Fibroblast of mammary gland (primary cell): ENCODE data around the gene TAS2R40.

Experiments
- DNase-seq: peaks from one replicate; pipeline ENCODE4 v3.0.0-alpha.2; 2010; ENCODE audit warnings: low read depth
- H3K4me3 ChIP-seq: 2 replicates; pipeline ENCODE4 v1.5.1; 2011; ENCODE audit warnings: low read depth, mild to moderate bottlenecking, low read length, moderate library complexity; ENCODE audit not compliant: control insufficient read depth
- CTCF ChIP-seq: conservative IDR thresholded peaks from 2 replicates; pipeline ENCODE4 v1.5.1; 2011; ENCODE audit warnings: low read depth, low read length, inconsistent platforms; ENCODE audit not compliant: control insufficient read depth, insufficient read depth

Gene TAS2R40

GRCh38 chr7:143239813-143240212 is 18.0 kb downstream of the TAS2R40 start:
- TF ChIP-seq CTCF = no peak
- H3K4me3 ChIP-seq = no peak overlapping the region
- DNase-seq = peak; percentile 77

- H3K4me3 ChIP-seq = no peak overlapping the region
- TF ChIP-seq CTCF = peak; percentile 96
- peak; percentile 85 for DNase-seq
Measured at GRCh38 chr7:143240291-143241168, 18.7 kb downstream of the TAS2R40 start.

GRCh38 chr7:143242306-143242705 is 20.5 kb downstream of the TAS2R40 start:
- no peak overlapping the region for H3K4me3 ChIP-seq
- no peak for DNase-seq
- TF ChIP-seq CTCF = no peak

- no peak for TF ChIP-seq CTCF
- H3K4me3 ChIP-seq = no peak overlapping the region
- DNase-seq = no peak
Measured at GRCh38 chr7:143243111-143243510, 21.3 kb downstream of the TAS2R40 start.

DNA sequence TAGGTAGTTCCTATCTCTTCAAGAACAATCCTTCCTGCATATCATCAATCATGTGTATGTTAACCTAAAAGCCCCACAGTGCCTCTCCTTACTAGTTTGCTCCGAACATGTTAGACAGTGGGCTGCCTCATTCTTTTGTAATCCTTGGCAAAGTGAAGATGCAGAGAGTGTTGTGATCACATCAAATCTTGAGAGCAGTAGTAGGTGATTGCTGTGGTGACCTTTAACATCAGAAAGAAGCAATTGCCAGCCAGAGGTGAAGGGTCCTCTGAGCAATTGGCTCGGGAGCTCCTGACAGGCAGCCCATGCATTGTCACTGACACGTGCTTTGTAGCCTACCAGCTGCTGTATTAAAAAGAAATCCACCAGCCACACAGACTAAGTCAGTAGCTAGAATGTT is 21.8 kb downstream of the TAS2R40 start:
- no peak overlapping the region for H3K4me3 ChIP-seq
- no peak for TF ChIP-seq CTCF
- no peak for DNase-seq

DNA sequence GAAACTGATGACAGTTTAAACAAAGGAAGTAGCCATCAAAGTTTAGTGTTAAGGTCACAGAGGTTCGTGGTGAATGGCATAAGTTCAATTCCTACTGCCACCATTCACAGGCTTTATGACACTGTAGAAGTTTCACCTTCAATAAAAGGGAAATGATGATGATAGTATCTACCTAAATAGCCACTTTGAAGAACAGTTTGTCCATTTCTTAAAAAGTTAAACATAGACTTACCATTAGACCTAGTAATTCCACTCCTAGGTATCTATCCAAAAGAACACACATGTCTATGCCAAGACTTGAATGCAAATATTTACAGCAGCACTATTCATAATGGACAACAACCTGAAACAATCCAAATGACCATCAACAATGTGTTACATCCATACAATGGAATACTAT is 22.5 kb downstream of the TAS2R40 start:
- H3K4me3 ChIP-seq = no peak overlapping the region
- DNase-seq = no peak
- TF ChIP-seq CTCF = no peak
